GM10248 (cell line): Measurements from ENCODE around the gene GREB1.

ENCODE experiments used
- CTCF ChIA-PET: fragments of 300-600 bp; sonication (Branson Sonifier 250); formaldehyde crosslinking; extraction: SDS; loops from one replicate; lab custom pipeline; 2021; ENCODE audit warnings: antibody characterized with exemption; lab: Yijun Ruan, JAX
- POLR2A ChIA-PET: fragments of 350-650 bp; sonication (Branson Sonifier 250); formaldehyde crosslinking; extraction: SDS; loops from one replicate; lab custom pipeline; 2020; ENCODE audit warnings: antibody characterized with exemption; lab: Yijun Ruan, JAX
- DNase-seq: peaks from one replicate; pipeline ENCODE4 v3.0.0; 2012; ENCODE audit errors: extremely low spot score
- CTCF ChIP-seq: IDR thresholded peaks from 2 replicates; pipeline ENCODE4 v1.5.1; 2012; ENCODE audit warnings: mild to moderate bottlenecking, low read depth; ENCODE audit errors: extremely low read depth, missing control alignments, control extremely low read depth

Gene GREB1

DNA sequence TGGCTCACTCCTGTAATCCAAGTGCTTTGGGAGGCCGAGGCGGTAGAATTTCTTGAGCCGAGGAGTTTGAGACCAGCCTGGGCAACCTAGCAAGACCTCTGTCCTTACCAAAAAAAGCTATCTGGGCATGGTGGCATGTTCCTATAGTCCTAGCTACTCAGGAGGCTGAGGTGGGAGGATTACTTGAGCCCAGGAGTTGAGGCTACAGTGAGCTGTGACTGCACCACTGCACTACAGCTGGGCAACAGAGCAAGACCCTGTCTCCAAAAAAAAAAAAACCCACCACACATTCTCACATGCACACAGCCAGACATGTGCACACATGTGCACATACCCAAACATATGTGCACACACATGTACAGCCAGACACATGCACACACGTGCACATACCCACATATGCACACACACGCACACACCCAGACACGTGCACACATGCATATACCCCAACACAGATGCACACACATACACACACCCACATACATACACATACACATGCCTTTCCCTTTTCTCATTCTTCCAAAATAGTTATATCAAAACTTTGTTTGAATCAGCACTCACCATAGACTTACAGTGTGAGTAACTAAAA is 14.2 kb downstream of the GREB1 start:
- no peak for TF ChIP-seq CTCF
- no peak for DNase-seq
- CTCF ChIA-PET = interaction anchor here (1.4 to 3.1 kb wide), 3 partner anchors 35 to 715 kb away, joined by 3 to 12 read pairs (median 4); no protein-coding TSS in a partner anchor
- POLR2A ChIA-PET = no interaction called here

DNA sequence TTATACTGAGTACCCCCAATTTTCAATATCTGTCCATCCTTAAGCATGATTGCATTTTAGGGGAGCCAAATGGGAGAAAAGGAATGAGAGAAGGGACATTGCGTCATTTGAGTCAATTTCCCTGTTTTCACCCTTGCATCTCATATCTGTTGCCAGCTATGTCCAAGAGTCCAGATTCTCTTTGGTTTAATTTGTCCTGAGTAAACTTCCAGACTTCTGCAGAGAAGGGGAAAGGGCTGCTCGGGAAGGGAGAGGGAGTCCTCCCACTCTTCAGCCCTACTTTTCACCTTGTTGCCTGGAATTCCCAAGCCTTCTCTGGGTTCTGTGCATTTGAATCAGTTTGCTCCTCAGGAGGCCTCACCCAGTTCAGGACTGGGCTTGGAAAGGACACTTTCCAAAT is 16.5 kb downstream of the GREB1 start:
- no peak for DNase-seq
- TF ChIP-seq CTCF = no peak
- ChIA-PET CTCF (interaction anchor here (1.3 kb wide), 1 partner anchor 31 kb away, joined by 9 read pairs; no protein-coding TSS in a partner anchor), POLR2A (no interaction called here)

- ChIA-PET POLR2A (no interaction called here), CTCF (interaction anchor here (1.1 to 1.3 kb wide), 2 partner anchors 30 to 33 kb away, joined by 4 to 9 read pairs; no protein-coding TSS in a partner anchor)
- TF ChIP-seq CTCF = no peak
- DNase-seq = no peak
Measured at GRCh38 chr2:11550901-11551568, 17.2 kb downstream of the GREB1 start.

DNA sequence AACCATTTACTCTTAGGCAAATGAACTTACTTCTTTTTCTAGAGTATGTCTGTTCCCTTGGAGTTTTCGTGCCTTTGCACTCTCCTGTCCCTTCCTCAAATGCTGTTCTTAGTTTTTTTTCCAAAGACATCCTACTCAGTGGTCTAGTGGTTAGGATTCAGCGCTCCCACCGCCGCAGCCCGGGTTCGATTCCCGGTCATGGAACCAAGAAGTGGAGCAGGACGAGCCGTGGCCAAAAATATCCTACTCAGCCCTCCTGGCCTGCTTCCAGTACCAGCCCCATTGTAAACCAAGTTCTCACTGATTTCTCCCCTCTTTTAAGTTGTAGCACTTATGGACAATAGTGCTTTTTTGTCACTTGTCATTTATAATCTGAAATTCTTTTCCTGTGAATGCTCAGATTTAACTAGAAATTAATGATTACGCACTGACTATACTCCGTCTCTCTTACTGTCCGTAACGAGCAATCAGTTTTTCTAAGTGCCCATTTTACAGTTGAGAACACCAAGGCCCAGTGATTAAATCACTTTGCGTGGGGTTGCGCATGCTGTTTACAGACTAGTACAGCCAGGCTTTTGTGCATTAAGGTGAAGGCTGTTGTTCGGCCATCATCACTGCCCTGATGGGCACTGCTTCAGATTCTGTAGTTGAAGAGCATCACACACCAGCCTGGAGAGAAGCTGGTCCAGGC is 17.9 kb downstream of the GREB1 start:
- POLR2A ChIA-PET = no interaction called here
- no peak for DNase-seq
- TF ChIP-seq CTCF = no peak
- CTCF ChIA-PET = interaction anchor here (1.1 to 1.4 kb wide), 3 partner anchors 30 to 419 kb away, joined by 3 to 9 read pairs (median 4); a partner anchor contains a TSS

GRCh38 chr2:11552260-11552638 is 18.4 kb downstream of the GREB1 start:
- ChIA-PET POLR2A (no interaction called here), CTCF (interaction anchor here (1.4 kb wide), 1 partner anchor 419 kb away, joined by 3 read pairs; a partner anchor contains a TSS)
- TF ChIP-seq CTCF = no peak
- DNase-seq = no peak

- ChIA-PET CTCF (interaction anchor here (0.9 to 2.3 kb wide), 2 partner anchors 29 to 31 kb away, joined by 3 to 8 read pairs; no protein-coding TSS in a partner anchor), POLR2A (no interaction called here)
- no peak for DNase-seq
- TF ChIP-seq CTCF = no peak
Measured at GRCh38 chr2:11553661-11554398, 20.0 kb downstream of the GREB1 start.
